ENCODE data around the gene AP3B1.

DNA sequence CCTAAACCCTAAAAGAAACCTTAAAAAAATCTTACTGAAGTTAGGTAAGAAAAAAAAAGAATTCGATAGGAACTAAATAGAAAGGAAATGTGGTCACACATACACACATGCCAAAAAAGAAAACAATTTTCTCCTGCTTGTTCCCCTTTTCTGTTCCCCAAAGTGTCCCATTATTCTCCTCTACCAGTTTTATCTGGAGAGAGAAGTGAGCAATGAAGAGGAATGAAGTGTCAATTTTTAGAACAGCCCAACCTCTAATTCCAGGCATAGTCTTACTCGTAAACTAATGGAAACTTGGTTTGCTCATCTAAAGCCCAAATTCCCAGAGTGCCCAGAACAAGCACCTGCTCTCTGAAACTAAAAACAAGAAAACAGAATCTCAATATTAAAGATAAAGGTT lies 26.1 kb downstream of the AP3B1 start:
- TF ChIP-seq, protein P1, sequence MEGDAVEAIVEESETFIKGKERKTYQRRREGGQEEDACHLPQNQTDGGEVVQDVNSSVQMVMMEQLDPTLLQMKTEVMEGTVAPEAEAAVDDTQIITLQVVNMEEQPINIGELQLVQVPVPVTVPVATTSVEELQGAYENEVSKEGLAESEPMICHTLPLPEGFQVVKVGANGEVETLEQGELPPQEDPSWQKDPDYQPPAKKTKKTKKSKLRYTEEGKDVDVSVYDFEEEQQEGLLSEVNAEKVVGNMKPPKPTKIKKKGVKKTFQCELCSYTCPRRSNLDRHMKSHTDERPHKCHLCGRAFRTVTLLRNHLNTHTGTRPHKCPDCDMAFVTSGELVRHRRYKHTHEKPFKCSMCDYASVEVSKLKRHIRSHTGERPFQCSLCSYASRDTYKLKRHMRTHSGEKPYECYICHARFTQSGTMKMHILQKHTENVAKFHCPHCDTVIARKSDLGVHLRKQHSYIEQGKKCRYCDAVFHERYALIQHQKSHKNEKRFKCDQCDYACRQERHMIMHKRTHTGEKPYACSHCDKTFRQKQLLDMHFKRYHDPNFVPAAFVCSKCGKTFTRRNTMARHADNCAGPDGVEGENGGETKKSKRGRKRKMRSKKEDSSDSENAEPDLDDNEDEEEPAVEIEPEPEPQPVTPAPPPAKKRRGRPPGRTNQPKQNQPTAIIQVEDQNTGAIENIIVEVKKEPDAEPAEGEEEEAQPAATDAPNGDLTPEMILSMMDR (IDR thresholded peaks at IDR 0.05), result no peak
- TF ChIP-seq POLR2A (IDR thresholded peaks at IDR 0.05), result no peak
